Measurements from ENCODE around the gene NFKBIB. TPM values are rescaled to one million over a fixed set of nuclear protein-coding genes. Genes with fewer than 3 reads are reported as not detected.

Gene NFKBIB
- total RNA-seq, 1 donor from 2014 or later: 21.7 TPM

DNA sequence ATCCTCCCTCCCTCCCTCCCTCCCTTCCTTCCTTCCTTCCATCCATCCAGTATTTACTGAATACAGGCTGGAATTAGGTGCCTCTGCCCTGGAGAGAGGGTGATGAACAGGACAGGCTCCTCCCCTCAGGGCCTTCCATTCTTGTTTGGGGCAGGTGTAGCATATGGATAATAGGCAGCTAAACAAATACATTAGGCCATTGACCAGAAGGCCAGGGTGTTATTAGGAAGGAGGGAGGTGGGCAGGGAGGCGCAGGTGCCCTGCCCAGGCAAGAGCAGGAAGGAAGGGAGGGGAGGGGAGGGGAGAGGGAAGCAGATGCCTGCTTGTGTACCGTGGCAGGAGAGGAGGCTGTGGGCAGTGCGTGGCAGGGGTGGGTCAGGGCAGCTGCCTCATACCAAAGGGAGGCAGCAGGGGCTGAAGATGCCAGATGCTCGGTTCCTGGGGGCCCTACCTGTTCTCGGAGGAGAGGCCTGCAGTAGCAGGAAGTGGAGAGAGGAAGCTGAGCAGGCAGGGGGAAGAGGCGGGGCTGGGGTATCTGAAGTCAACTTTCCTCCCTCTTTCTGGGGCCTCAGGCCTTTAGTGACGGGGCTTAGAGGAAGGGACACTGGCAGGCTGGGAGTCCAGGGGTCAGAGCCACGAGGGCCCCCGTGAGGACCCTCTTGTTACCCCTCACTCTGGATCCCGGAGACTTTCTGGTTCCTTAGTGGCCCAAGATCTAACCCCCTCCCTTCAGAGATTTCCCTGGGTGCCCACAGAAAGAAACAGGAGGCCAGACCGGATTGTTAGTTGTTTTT lies 21.8 kb upstream of the NFKBIB start, which contains the start of gene RINL:
Gene RINL, minus strand, starts transcription at position 495 of the 794 bp plus-strand sequence. CDS start 1,533 bp downstream, outside the sequence.
- DNase-seq (ENCODE audit: low read depth): no peak
- no peaks in the 10 kb centered on the region for H3K36me3 ChIP-seq (ENCODE audit: insufficient read depth, low read length)
- Mint-ChIP-seq H3K4me3 (ENCODE audit: unreplicated experiment) (no peak within 1 kb of the TSS), H3K27me3 (ENCODE audit: low read depth, unreplicated experiment) (no peaks in the 10 kb centered on the region), H3K4me1 (ENCODE audit: low read depth, unreplicated experiment) (no peaks in the 10 kb centered on the region), H3K27ac (ENCODE audit: unreplicated experiment) (peak within 1 kb of the TSS; percentile 18), H3K9me3 (ENCODE audit: unreplicated experiment) (no peaks in the 10 kb centered on the region), H3K36me3 (ENCODE audit: low read depth, unreplicated experiment) (peaks cover 3% of the 10 kb centered on the region)
- H4K20me1 ChIP-seq (ENCODE audit: insufficient read depth, low read length): no peaks in the 10 kb centered on the region
- H3K4me1 ChIP-seq (ENCODE audit: insufficient read depth, low read length): no peaks in the 10 kb centered on the region
- no peak for FAIRE-seq
- no peaks in the 10 kb centered on the region for H3K9me3 ChIP-seq (ENCODE audit: insufficient read depth, low read depth, low read length)
- TF ChIP-seq EZH2 (IDR thresholded peaks at IDR 0.05; ENCODE audit: insufficient read depth, low read length): no peak
- TF ChIP-seq, protein P1, sequence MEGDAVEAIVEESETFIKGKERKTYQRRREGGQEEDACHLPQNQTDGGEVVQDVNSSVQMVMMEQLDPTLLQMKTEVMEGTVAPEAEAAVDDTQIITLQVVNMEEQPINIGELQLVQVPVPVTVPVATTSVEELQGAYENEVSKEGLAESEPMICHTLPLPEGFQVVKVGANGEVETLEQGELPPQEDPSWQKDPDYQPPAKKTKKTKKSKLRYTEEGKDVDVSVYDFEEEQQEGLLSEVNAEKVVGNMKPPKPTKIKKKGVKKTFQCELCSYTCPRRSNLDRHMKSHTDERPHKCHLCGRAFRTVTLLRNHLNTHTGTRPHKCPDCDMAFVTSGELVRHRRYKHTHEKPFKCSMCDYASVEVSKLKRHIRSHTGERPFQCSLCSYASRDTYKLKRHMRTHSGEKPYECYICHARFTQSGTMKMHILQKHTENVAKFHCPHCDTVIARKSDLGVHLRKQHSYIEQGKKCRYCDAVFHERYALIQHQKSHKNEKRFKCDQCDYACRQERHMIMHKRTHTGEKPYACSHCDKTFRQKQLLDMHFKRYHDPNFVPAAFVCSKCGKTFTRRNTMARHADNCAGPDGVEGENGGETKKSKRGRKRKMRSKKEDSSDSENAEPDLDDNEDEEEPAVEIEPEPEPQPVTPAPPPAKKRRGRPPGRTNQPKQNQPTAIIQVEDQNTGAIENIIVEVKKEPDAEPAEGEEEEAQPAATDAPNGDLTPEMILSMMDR (IDR thresholded peaks at IDR 0.05; ENCODE audit: insufficient read depth, low read depth, low read length): no peak
- H3K27ac ChIP-seq (ENCODE audit: low read depth, low read length): no peak within 1 kb of the TSS
- no peak within 1 kb of the TSS for H2AFZ ChIP-seq (ENCODE audit: low read depth, low read length)
- no peak within 1 kb of the TSS for H3K4me3 ChIP-seq (ENCODE audit: insufficient read depth, low read depth, low read length)
- H3K79me2 ChIP-seq (ENCODE audit: insufficient read depth, low read length): no peaks in the 10 kb centered on the region
- H3K27me3 ChIP-seq (ENCODE audit: insufficient read depth, low read length): no peaks in the 10 kb centered on the region
- no peak within 1 kb of the TSS for H3K9ac ChIP-seq (ENCODE audit: low read length)
- H3K4me2 ChIP-seq (ENCODE audit: low read length): no peak within 1 kb of the TSS

DNA sequence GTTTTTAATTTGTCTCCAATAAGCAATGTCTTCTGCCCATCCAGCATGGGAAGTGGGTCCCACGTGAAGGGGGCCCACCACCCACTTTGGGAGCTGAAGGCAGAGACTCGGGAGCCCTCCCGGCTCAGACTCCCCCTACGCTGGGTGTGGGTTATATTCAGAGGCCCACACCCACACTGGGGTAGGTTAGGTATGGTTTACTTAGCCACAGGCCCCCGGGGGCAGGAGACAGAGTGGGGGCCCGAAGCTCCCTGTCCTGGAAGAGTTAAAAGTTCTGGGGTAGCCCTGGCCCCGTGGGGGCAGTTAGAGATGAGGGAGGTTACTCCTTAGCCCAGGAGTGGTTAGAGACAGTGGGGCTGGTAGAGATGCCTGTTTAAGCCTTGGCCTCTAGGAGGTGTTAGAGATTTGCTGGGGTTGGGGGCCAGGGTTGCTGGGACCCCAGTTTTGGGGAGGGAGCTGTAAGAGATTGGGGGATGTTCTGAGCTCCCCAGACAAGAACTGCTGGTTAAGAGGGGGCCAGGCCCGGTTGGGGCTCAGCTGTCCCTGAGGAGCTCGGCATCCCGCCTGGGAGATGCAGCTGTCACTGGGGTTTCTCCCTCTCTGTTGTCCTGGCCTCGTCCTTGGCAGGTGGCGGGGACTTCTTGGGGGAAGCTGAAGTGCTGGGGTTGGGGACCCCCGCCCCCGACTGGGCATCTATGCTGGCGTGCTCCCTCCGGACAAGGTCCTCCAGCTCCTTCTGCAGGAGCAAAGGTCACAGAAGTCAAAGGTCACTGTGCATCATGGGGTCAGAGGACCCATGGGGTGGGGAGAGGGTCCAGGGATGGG lies 21.0 kb upstream of the NFKBIB start:
- Histone ChIP-seq H3K4me2 (ENCODE audit: low read length) (no peak overlapping the region), H3K9me3 (ENCODE audit: insufficient read depth, low read depth, low read length) (no peaks in the 10 kb centered on the region), H3K9ac (ENCODE audit: low read length) (no peak overlapping the region), H2AFZ (ENCODE audit: low read depth, low read length) (no peak overlapping the region), H3K27ac (ENCODE audit: low read depth, low read length) (no peak overlapping the region), H3K36me3 (ENCODE audit: insufficient read depth, low read length) (no peaks in the 10 kb centered on the region), H3K4me3 (ENCODE audit: insufficient read depth, low read depth, low read length) (no peak overlapping the region), H3K27me3 (ENCODE audit: insufficient read depth, low read length) (no peaks in the 10 kb centered on the region), H4K20me1 (ENCODE audit: insufficient read depth, low read length) (no peaks in the 10 kb centered on the region), H3K79me2 (ENCODE audit: insufficient read depth, low read length) (no peaks in the 10 kb centered on the region), H3K4me1 (ENCODE audit: insufficient read depth, low read length) (no peaks in the 10 kb centered on the region)
- peaks cover 3% of the 10 kb centered on the region for H3K36me3 Mint-ChIP-seq (ENCODE audit: low read depth, unreplicated experiment)
- H3K4me1 Mint-ChIP-seq (ENCODE audit: low read depth, unreplicated experiment): no peaks in the 10 kb centered on the region
- no peak overlapping the region for H3K4me3 Mint-ChIP-seq (ENCODE audit: unreplicated experiment)
- TF ChIP-seq EZH2 (IDR thresholded peaks at IDR 0.05; ENCODE audit: insufficient read depth, low read length): no peak
- TF ChIP-seq, protein P1 (IDR thresholded peaks at IDR 0.05; ENCODE audit: insufficient read depth, low read depth, low read length): no peak
- FAIRE-seq (no peak), DNase-seq (ENCODE audit: low read depth) (no peak)
- no peaks in the 10 kb centered on the region for H3K9me3 Mint-ChIP-seq (ENCODE audit: unreplicated experiment)
- H3K27me3 Mint-ChIP-seq (ENCODE audit: low read depth, unreplicated experiment): no peaks in the 10 kb centered on the region
- H3K27ac Mint-ChIP-seq (ENCODE audit: unreplicated experiment): no peak overlapping the region
